Gastroesophageal sphincter (tissue), 3 donors: ENCODE results near the gene LSAMP.

Experiments used
- EP300 ChIP-seq: sonication (generic); formaldehyde crosslinking; IDR thresholded peaks from one replicate; pipeline ENCODE4 v1.6.1; 2017; ENCODE audit warnings: antibody characterized with exemption, mild to moderate bottlenecking
- POLR2A ChIP-seq, 2 donors: fragments of 450-650 bp; IDR thresholded peaks; one replicate each; pipeline ENCODE4 v1.6.1; 2017; ENCODE audit warnings: antibody characterized with exemption in 2 of 2, mild to moderate bottlenecking in 2 of 2, moderate library complexity in 1 of 2
- POLR2AphosphoS5 ChIP-seq: sonication (generic); formaldehyde crosslinking; IDR thresholded peaks from one replicate; pipeline ENCODE4 v1.6.1; 2017; ENCODE audit warnings: antibody characterized with exemption
- TF ChIP-seq, protein P1 (sequence below), 4 experiments: fragments of 200-600 bp in 2 of 4; fragments of 450-650 bp in 2 of 4; sonication (generic) in 1 of 4; IDR thresholded peaks; one replicate each; pipeline ENCODE4 v1.5.1; 2017 to 2019; ENCODE audit warnings: antibody characterized with exemption in 4 of 4, mild to moderate bottlenecking in 2 of 4, moderate library complexity in 2 of 4

DNA sequence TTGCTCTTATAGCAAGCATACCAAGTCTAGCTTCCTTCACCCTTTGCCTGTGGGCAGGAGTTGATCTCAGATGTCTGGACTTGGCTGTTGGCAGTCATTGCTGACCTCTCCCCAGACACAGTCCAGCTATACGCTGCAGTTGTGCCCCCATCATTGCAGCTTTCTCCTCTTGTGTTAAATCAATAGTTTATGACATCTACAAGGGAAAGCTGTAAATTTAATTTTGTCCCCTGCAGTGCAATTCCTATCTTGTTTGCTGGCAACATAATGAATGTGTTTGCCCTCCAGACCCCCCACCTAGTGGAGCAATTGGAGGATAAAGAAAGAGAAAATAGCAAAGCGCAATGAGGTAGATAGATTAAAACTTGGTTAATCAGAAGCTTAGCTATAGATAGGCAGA lies 280.2 kb downstream of the LSAMP start:
- TF ChIP-seq, protein P1, sequence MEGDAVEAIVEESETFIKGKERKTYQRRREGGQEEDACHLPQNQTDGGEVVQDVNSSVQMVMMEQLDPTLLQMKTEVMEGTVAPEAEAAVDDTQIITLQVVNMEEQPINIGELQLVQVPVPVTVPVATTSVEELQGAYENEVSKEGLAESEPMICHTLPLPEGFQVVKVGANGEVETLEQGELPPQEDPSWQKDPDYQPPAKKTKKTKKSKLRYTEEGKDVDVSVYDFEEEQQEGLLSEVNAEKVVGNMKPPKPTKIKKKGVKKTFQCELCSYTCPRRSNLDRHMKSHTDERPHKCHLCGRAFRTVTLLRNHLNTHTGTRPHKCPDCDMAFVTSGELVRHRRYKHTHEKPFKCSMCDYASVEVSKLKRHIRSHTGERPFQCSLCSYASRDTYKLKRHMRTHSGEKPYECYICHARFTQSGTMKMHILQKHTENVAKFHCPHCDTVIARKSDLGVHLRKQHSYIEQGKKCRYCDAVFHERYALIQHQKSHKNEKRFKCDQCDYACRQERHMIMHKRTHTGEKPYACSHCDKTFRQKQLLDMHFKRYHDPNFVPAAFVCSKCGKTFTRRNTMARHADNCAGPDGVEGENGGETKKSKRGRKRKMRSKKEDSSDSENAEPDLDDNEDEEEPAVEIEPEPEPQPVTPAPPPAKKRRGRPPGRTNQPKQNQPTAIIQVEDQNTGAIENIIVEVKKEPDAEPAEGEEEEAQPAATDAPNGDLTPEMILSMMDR (IDR thresholded peaks at IDR 0.05): no peak
- TF ChIP-seq POLR2AphosphoS5 (no peak), POLR2A (IDR thresholded peaks at IDR 0.05) (no peak), EP300 (no peak)
